Activated T-cell treated with anti-CD3 and anti-CD28 coated beads, Interleukin-2, amount 50 U/mL, for 4 hours (primary cell): Measurements from ENCODE around the gene IGFLR1. TPM values are rescaled to one million over a fixed set of nuclear protein-coding genes. Genes with fewer than 3 reads are reported as not detected.

ENCODE experiments used
- ATAC-seq, 2 donors: fragments of 200-7000 bp; cut with Tn5 transposase; one replicate each; pipeline ENCODE4 v1.10.0; 2021
- DNase-seq: peaks from one replicate; pipeline ENCODE4 v3.0.0-alpha.2; 2020
- H3K27me3 Mint-ChIP-seq: one replicate; pipeline ENCODE4 v1.8.0; 2021; ENCODE audit warnings: low read depth, mixed read lengths
- H3K36me3 Mint-ChIP-seq: one replicate; pipeline ENCODE4 v1.8.0; 2022; ENCODE audit warnings: mixed read lengths; ENCODE audit not compliant: insufficient read depth
- H3K4me1 Mint-ChIP-seq: one replicate; pipeline ENCODE4 v1.8.0; 2021; ENCODE audit warnings: low read depth, mixed read lengths
- H3K4me3 Mint-ChIP-seq: one replicate; pipeline ENCODE4 v1.8.0; 2021; ENCODE audit warnings: mild to moderate bottlenecking, moderate library complexity, mixed read lengths
- H3K9me3 Mint-ChIP-seq: one replicate; pipeline ENCODE4 v1.8.0; 2021; ENCODE audit warnings: mixed read lengths
- total RNA-seq, 3 donors: library from RNA; stranded (reverse); gene quantifications; one replicate each; pipeline ENCODE4 v1.2.1, GENCODE V29; 2021

The IGFLR1 gene
- total RNA-seq: 10 to 100 TPM; 24.0 to 32.7 (median 29.8) TPM

DNA sequence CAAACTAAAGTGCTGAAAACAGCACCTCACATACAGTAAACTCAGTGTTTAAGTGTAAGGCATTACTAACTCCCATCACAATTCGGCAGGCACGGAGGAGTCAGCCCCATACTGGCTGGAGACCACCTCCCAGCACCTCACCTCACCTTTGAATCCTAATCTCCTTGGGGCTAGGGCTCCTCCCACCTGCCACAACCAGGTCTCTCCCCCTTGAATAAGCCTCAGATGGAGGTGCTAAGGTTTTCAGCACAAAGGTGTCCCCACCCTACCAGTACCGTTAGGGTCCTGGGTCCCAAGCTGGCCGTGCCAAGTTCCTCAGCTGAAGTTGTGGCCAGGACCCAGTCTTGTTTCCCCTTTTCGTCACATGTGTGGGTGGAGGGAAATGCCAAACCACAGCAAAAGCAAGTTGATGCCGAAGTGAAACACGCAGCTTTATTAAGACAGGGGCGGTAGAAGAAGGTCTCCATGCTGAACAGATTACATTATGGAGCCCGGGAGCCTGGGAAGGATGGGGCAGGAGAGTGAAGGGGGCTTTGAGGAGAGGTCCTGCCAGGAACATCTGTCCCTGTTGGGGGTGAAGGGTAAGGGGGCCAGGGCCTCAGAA is at the start of gene IGFLR1:
TSS of gene IGFLR1 (minus strand) at position 332 of the 604 bp plus-strand sequence. CDS start 1,272 bp downstream, outside the sequence.
- H3K4me1 Mint-ChIP-seq: peaks cover 56% of the 10 kb centered on the region
- no peaks in the 10 kb centered on the region for H3K9me3 Mint-ChIP-seq
- H3K36me3 Mint-ChIP-seq: peaks cover 16% of the 10 kb centered on the region
- peak within 1 kb of the TSS; percentile 87 for H3K4me3 Mint-ChIP-seq
- ATAC-seq (peak; percentile 4 to 6), DNase-seq (peak; percentile 63)
- no peaks in the 10 kb centered on the region for H3K27me3 Mint-ChIP-seq

DNA sequence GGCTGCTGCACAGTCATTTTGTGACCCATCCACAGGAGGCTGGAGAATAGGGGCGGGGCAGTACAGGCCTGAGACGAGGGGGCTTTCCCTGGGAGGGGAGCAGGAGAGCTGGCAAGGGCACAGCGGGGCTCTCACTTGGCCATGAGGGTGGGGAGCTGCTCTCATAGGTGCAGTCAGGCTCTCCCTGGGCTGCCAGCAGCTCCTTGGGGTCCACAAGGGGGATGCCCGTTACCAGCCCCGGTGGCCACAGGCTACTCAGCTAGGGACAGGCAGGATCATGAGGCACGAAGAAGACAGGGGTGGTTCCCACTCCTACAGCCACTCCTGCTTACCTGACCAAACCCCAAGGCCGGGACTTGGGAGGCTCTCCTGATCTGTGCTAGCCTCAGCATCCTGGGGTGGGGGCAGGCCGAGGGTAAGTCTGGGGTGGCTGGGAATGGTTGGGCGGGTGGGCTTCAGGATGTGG is 49.6 kb upstream of the IGFLR1 start:
- H3K9me3 Mint-ChIP-seq: no peaks in the 10 kb centered on the region
- no peak for ATAC-seq
- H3K4me3 Mint-ChIP-seq: no peak overlapping the region
- peaks cover 17% of the 10 kb centered on the region for H3K27me3 Mint-ChIP-seq
- H3K4me1 Mint-ChIP-seq: no peaks in the 10 kb centered on the region
- H3K36me3 Mint-ChIP-seq: no peaks in the 10 kb centered on the region
- no peak for DNase-seq

DNA sequence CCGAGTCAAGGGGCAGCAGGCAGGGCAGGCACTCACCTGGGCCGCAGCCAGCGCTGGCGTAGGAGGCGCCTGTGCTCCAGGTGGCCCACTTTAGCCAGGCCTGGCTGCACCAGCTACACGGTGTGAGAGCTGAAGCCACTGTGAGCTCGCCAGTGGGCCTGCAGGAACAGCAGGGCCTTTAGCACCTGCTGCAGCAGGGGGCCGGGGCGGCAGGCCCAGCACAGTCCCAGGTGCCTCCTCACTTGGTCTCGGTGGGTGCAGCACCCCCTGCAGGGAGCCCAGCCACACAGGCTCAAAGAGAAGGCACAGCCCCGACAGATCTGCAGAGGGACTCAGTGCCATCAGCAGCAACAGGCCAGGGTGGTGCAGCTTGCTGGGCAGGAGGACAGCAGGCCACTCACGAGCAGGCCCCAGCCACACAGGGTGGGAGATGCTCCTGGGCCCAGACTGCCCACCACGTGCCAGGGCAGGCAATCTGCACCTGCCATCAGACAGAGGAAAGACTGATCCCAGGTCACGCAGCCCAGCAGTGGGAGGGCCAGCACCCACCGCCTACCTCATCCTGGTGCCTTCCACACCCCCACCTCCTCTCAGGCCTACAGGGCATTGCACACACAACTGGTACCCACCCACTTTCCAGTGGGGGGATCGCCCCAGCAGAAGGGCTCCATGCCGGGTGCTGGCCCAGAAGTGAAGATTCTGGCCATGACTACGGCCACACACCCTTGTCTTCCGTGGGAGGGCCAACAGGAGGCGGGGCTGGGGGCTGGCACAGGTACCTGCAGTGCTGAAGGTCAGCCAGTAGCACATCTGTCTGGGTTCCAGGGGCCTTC is 48.9 kb upstream of the IGFLR1 start:
- Mint-ChIP-seq H3K4me3 (no peak overlapping the region), H3K27me3 (peaks cover 10% of the 10 kb centered on the region), H3K36me3 (no peaks in the 10 kb centered on the region), H3K9me3 (no peaks in the 10 kb centered on the region), H3K4me1 (no peaks in the 10 kb centered on the region)
- DNase-seq: no peak
- ATAC-seq: peak; percentile 27 to 49

DNA sequence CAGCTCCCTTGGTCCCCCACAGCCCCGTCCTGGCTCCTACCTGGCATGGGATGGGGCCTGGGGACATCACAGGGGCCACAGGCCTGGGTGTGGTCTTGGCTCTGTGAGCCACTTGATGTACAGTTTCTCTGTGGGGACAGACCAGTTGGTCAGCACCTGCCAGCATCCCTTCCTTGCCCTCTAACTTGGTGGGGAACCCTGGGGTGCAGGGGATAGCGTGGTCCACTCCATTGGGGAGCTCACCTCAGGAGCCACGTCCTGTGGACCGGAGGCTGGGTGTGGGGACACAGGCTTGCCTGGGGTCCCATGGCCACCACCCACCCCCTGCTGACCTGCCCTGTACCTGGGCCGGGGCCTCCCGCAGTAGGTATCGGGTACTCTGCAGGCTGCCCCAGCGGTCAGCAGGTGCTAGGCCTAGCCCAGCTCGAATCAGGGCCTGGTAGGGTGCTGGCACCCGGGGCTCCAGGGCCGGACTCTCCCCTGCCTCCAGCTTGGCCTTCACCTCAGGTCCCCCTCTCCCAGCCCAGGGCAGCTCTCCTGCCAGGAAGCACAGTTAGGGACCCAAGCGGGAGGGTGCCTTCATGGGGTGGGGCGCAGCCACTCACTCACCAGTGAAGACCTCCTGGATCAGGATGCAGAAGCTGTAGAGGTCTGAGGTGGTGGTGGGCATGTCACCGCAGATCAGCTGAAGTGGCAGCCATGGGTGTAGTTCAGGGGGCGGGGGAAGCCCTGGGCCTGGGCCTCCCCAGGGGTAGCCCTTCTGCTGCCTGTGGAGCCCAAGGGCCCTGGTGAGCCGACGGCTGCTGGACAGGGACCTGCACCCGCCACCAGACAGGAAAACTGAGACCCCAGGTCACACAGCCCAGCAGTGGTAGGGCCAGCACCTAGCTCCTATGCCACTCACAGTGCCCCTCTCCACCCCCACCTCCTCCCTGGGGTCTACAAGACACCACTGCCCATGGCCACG is 48.0 kb upstream of the IGFLR1 start:
- Mint-ChIP-seq H3K36me3 (no peaks in the 10 kb centered on the region), H3K9me3 (no peaks in the 10 kb centered on the region), H3K4me1 (no peaks in the 10 kb centered on the region), H3K27me3 (peaks cover 5% of the 10 kb centered on the region), H3K4me3 (no peak overlapping the region)
- ATAC-seq (no peak), DNase-seq (no peak)

DNA sequence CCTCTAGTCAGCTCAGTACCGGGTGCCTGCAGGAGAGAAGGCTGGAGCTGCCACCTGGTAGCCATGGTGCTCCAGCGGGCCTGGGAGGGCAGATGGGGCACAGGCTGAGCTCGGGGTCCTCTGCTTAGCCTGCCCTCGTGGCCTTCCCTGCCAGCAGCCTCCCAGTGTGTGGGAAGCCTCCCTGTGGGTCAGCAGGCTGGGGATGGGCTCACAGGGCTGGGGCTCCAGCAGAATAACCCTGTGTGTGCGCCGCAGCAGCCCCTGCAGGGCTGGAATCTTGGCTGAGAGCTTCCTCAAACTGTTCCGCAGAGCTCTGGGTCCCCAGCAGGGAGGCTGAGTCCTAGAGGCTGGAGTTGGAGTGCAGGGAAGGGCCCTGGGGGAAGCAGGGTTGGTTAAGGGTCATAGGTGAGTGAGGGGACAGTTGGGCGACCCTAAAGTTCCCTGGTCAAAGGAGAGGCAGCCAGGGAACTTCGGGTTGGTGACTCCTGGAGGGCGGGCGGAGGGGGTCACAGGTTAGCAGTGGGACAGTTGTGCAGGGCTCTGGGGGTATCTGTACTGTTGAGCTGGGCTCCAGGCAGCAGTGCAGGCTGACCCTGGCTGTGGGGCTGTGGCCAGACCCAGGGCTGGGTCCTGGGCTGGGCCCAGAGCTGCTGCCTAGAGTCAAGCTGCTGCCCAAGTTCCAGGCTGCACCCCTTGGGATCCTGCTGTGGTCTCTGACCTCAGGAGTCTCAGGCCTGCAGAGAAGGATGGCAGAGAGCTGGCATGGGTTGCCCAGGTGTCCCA is 47.1 kb upstream of the IGFLR1 start:
- no peak for DNase-seq
- Mint-ChIP-seq H3K36me3 (no peaks in the 10 kb centered on the region), H3K9me3 (no peaks in the 10 kb centered on the region), H3K4me3 (no peak overlapping the region), H3K4me1 (no peaks in the 10 kb centered on the region), H3K27me3 (peaks cover 5% of the 10 kb centered on the region)
- no peak for ATAC-seq

- DNase-seq (no peak), ATAC-seq (no peak)
- Mint-ChIP-seq H3K4me1 (no peaks in the 10 kb centered on the region), H3K27me3 (no peaks in the 10 kb centered on the region), H3K4me3 (no peak overlapping the region), H3K9me3 (no peaks in the 10 kb centered on the region), H3K36me3 (peaks cover under 1% of the 10 kb centered on the region)
Measured at GRCh38 chr19:35788205-35788960, 46.1 kb upstream of the IGFLR1 start.

DNA sequence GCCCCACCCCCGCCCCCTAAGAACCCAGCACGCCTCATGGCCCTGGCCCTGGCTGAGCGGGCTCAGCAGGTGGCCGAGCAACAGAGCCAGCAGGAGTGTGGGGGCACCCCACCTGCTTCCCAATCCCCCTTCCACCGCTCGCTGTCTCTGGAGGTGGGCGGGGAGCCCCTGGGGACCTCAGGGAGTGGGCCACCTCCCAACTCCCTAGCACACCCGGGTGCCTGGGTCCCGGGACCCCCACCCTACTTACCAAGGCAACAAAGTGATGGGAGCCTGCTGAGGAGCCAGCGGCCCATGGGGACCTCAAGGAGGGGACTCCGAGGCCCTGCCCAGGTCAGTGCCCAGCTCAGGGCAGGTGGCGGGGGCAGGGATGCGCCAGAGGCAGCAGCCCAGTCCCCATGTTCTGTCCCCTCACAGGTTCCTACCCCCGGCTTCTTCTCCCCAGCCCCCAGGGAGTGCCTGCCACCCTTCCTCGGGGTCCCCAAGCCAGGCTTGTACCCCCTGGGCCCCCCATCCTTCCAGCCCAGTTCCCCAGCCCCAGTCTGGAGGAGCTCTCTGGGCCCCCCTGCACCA is 45.1 kb upstream of the IGFLR1 start:
- Mint-ChIP-seq H3K27me3 (no peaks in the 10 kb centered on the region), H3K36me3 (peaks cover 7% of the 10 kb centered on the region), H3K4me1 (no peaks in the 10 kb centered on the region), H3K4me3 (no peak overlapping the region), H3K9me3 (no peaks in the 10 kb centered on the region)
- DNase-seq (no peak), ATAC-seq (no peak)

DNA sequence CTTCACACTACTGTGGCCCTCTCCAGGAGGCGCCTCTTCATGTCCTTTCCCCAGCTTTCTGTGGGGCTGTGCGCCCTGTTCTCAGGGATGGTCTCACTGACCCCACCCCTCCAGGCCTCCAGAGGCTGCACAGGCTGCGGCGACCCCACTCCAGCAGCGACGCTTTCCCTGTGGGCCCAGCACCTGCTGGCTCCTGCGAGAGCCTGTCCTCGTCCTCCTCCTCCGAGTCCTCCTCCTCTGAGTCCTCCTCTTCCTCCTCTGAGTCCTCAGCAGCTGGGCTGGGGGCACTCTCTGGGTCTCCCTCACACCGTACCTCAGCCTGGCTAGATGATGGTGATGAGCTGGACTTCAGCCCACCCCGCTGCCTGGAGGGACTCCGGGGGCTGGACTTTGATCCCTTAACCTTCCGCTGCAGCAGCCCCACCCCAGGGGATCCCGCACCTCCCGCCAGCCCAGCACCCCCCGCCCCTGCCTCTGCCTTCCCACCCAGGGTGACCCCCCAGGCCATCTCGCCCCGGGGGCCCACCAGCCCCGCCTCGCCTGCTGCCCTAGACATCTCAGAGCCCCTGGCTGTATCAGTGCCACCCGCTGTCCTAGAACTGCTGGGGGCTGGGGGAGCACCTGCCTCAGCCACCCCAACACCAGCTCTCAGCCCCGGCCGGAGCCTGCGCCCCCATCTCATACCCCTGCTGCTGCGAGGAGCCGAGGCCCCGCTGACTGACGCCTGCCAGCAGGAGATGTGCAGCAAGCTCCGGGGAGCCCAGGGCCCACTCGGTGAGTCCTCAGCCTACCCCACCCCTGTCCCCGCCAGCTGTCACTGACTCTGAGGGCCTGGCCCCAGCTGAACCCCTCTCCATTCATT is 44.3 kb upstream of the IGFLR1 start:
- H3K36me3 Mint-ChIP-seq: peaks cover 10% of the 10 kb centered on the region
- no peaks in the 10 kb centered on the region for H3K9me3 Mint-ChIP-seq
- DNase-seq: no peak
- H3K27me3 Mint-ChIP-seq: no peaks in the 10 kb centered on the region
- ATAC-seq: no peak
- no peaks in the 10 kb centered on the region for H3K4me1 Mint-ChIP-seq
- no peak overlapping the region for H3K4me3 Mint-ChIP-seq

- Mint-ChIP-seq H3K27me3 (no peaks in the 10 kb centered on the region), H3K4me1 (no peaks in the 10 kb centered on the region), H3K4me3 (no peak overlapping the region), H3K36me3 (peaks cover 11% of the 10 kb centered on the region), H3K9me3 (no peaks in the 10 kb centered on the region)
- DNase-seq: no peak
- ATAC-seq: no peak
Measured at GRCh38 chr19:35785339-35785627, 43.0 kb upstream of the IGFLR1 start.

DNA sequence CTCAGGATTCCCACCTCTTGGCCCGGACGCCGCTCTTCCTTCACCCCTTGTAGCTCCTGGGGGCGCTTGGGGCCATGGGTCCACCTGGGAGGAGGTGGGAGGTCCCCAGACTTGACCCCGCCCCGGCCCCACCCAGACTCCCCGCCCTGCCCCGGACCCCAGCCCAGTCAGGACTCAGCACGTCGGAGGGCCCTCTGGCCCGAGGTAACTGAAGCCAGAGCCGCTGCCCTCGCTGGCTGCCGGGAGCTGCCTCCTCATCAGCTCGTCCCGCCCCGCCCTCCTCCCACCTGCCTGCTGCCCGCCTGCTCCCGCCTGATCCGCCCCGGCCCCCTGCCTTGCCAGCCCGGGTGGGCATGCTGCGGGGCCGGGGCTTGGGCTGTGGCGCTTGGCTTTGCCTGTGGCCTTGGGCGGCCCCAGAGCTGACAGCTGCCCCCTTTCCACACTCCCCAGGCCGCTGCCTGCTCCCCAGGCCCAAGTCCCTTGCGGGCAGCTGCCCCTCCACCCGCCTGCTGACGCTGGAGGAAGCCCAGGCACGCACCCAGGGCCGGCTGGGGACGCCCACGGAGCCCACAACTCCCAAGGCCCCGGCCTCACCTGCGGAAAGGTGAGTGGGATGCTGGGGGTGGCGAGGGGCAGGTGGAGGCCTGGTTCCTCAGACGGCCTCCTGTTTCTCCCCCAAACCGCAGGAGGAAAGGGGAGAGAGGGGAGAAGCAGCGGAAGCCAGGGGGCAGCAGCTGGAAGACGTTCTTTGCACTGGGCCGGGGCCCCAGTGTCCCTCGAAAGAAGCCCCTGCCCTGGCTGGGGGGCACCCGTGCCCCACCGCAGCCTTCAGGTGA is 42.5 kb upstream of the IGFLR1 start:
- no peaks in the 10 kb centered on the region for H3K9me3 Mint-ChIP-seq
- no peak for DNase-seq
- no peaks in the 10 kb centered on the region for H3K4me1 Mint-ChIP-seq
- H3K27me3 Mint-ChIP-seq: no peaks in the 10 kb centered on the region
- no peak overlapping the region for H3K4me3 Mint-ChIP-seq
- no peak for ATAC-seq
- H3K36me3 Mint-ChIP-seq: peaks cover 11% of the 10 kb centered on the region

GRCh38 chr19:35783469-35784434 is 41.5 kb upstream of the IGFLR1 start:
- DNase-seq (no peak), ATAC-seq (no peak)
- no peaks in the 10 kb centered on the region for H3K27me3 Mint-ChIP-seq
- H3K36me3 Mint-ChIP-seq: peaks cover 11% of the 10 kb centered on the region
- no peak overlapping the region for H3K4me3 Mint-ChIP-seq
- H3K4me1 Mint-ChIP-seq: no peaks in the 10 kb centered on the region
- no peaks in the 10 kb centered on the region for H3K9me3 Mint-ChIP-seq
